Umbilical cord (tissue), 2 donors: Measurements from ENCODE around the gene CCDC134. TPM values are rescaled to one million over a fixed set of nuclear protein-coding genes. Genes with fewer than 3 reads are reported as not detected.

Experiments
- DNase-seq: peaks from one replicate; pipeline ENCODE4 v3.0.0-alpha.2; 2015; ENCODE audit warnings: low spot score
- total RNA-seq: library from RNA; depleted of rRNA; stranded (reverse); fragments of >200 nt; gene quantifications from one replicate; pipeline ENCODE4 v1.2.3, GENCODE V29; 2014; ENCODE audit warnings: low replicate concordance; ENCODE audit not compliant: insufficient read depth

Gene CCDC134
- total RNA-seq, 1 donor from 2014 or later = 7.5 TPM

DNA sequence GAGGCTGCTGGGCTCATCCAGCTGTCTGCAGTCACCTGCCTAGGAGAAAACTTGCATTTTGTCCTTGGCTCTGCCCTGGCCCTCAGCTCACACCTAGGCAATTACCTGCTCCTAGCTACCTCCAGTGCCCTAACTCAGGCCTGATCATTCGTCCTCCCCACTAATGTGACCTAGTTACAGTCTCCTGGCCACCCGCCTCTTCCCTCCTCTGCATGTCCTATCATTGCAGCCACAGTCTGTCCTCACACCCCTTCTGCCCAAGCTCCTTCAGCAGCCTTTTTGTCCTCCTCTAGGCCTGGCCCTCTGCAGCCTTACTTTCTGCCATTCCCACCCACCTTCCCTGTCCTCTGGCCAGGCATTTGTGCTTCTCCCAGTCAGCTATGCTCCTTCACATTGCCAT, 17.7 kb upstream of the CCDC134 start:
- DNase-seq = no peak

DNA sequence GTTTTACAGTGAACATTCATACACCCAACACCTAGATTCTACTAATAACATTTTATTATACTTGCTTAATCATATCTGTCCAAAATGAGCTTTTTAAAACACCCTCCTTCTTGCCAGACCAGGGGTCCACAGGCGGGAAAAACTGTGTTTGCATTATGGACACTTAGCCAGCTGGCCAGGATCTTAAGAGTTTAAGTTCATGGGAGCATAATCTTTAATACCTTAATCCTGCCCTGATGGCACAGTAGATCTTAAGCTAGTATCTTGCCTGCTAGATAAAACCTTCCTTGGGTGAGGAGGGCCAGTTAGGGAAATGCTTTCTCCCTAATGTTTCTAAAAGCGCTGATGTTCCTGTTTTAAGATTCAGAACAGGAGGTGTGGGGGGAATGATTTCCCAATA, 13.1 kb upstream of the CCDC134 start:
- peak; percentile 32 for DNase-seq

DNA sequence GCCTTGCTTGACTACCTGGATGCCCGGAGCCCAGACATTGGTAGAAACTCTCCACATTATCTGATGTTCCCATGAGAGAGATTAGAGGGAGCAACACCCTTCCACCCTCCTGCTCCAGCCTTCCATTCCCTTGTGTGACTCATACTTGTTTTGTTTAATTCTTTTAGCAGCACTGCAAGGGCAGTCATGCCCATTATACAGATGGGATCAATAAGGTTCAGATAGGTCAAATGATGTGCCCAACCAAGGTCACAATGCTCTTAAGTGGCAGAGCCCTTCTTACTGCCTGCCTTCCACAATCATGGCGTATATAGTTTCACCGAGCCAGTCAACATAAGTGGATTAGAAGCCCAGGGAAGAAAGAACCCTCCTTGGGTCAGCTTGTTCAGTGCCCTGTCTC, 6.6 kb upstream of the CCDC134 start:
- no peak for DNase-seq

DNA sequence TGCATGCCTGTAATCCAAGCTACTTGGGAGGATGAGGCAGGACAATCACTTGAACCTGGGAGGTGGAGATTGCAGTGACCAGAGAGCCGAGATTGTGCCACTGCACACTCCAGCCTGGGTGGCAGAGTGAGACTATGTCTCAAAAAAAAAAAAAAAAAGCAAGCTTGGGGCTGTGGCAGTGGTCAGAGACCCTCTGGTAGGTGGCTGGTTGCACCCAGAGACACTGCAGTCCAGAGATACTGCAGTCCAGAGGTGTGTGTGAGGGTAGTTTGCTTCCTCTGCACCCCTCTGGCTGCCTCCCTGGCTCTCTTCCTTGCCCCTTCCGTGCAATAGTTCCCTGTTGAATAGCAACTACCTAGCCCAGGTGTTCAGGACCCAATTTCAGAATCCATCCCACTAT, 1.7 kb upstream of the CCDC134 start:
- no peak for DNase-seq

DNA sequence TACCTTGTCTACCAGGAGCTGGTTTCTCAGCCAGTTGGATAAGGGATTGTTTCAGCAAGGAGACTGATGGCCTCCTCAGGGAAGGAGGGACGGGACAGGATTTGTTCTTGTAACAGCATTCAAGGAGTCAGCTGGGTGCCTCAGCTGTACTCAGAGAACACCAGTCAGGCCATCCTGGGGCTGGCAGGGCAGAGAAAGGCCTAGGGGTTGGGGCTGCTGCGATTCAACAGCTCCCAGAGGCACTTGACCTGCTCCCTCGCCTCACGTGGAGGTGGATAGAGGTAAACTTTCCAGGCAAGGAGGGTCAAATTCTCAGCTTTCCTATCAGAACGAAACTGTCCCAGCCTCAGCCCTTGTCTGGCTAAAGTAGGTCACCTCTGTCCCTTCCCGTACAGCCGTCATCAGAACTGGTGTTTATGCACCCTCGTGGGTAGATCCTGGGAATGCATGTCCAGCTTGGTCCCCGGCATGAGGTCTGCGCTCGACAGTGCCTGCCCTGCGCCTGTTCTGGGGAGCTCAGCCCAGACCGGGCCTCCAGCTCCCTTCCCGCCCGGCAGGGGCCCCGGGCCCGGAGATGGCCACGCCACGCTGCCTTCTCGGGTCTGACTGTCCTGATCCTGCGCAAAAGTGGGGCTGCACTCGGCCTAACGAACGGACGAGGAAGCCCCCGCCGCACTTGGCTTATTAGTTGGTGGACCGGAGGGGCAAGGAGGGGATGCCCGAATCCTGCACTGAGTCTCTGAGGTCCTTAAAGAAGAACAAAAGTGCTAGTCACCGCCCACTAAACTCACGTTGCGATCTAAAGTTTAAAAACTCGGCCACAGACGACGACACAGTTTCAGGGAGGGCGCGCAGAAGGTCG, 762 bp upstream of the CCDC134 start:
- no peak for DNase-seq

DNA sequence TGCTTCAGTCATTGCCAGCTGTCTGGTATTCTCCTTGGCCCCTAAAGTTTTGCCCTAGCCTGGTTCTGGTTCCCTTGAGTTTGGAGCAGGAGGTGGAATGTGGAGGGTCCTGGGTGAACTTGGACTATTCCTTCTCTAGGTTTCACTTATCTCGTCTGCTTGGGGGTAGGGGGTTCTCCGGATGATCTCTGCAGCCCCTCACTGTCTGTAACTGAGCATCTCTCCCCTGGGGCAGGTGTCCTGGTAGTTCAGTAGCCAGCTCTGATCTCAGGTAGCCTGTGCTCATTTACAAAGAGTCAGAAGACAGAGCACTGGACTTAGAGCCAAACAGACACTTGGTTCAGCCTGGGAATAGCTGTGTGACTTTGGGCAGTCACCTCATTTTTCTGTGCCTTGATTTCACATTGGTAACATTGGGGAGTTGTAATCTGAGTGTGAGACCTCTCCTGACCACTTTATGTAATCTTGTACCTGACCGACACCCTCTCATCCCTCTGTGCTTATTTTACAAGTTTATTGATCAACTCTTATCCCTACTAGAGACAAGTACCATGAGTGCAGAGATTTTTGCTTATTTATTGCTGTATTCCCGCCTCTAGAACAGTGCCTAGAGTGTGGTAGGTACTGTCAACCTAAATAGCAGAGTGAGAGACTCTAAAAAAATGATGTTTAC, 804 bp downstream of the CCDC134 start:
- no peak for DNase-seq

DNA sequence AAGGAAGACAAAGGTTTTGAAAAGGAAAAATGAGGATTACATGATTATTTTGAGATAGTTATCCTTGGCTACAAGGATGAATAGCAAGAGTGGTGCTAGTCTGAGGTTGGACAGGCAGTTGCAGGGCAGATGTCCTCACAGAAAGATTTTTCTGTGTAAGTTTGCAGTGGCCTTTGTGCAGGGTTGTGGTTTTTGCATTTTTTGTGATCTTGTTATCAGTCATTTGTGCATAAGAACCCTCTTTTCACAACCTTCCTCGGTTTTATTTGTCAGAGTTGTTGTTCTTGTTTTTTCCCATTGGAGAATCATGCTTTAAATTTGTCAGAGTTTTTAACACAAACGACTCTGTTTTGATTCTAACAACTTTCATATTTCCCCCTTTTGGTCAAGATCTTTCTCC, 1.4 kb downstream of the CCDC134 start:
- no peak for DNase-seq

DNA sequence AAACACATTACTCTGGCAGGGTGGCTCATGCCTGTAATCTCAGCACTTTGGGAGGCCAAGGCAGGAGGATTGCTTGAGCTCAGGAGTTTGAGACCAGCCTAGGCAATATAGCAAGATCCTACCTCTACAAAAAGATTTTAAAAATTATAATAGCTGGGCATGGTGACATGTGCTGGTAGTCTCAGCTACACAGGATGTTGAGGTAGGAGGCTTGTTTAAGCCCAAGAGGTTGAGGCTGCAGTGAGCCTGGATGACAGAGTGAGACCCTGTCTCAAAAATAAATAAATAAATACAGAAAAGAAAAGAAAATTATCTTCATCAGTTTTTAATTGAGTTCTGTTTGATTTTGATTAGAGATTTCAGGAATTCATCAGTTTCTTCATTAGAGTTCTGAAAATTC, 5.2 kb downstream of the CCDC134 start:
- no peak for DNase-seq

DNA sequence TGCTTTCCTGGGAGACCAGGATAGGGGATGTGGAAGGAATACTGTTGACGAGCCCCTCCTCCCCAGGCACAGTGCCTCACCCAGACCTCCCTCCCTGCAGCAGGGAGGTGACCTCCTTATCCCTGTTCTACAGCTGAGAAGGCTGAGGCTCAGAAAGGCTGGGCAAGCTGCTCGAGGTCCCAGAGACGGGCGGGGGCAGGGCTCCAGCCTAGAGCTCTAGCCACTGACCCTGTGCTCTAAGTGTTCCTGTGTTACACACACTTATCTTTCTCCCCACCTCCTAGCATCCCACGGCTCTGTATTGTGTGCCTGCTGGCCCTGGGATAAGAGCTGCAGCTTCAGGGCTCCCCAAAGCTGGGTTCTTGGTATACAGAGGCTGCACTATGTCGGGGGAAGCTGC, 7.9 kb downstream of the CCDC134 start:
- DNase-seq = no peak

DNA sequence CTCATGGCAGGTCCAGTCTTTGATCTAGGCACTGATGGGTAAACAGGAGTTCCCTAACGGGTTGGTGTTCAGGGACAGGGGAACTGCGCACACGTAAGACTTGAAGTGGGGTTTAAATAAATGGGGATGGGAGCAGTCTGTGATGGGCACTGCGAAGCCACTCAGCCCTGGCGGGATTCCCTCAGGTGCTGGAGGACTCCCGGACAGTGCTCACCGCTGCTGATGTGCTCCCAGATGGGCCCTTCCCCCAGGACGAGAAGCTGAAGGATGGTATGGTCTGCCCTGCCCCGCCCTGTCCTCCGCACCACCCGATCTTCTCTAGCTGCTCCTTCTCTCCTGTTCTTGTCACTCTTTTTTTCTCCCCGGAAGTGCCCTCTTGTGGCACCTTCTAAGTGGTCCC, 9.5 kb downstream of the CCDC134 start:
- DNase-seq = no peak

DNA sequence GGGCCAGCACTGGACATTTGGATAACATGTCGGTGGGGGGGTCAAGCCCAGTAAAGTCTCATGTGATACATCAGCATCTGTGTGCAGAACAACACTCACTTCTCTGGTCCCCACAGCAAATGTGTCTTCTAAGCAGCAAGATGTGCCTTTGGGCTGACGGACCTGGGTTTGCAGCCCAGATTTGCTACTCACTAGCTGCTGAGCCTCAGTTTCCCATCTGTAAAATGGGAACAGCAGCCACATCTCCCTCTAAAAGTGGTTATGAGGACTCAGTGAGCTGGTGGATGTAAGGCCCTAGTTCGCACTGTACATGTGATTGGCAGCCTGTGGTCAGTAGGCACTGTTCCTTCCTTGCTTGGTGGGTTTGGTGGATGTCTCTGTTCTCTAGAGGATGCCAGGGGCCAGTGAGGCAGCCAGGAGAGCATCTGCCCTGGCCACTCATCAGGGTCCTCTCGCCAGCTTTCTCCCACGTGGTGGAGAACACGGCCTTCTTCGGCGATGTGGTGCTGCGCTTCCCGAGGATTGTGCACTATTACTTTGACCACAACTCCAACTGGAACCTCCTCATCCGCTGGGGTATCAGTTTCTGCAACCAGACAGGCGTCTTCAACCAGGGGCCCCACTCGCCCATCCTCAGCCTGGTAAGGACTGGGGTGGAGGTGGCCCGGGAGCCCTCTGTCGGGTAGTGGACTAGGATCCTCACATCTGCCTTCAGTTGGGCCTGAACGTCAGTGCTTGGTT, 12.5 kb downstream of the CCDC134 start:
- DNase-seq = no peak

DNA sequence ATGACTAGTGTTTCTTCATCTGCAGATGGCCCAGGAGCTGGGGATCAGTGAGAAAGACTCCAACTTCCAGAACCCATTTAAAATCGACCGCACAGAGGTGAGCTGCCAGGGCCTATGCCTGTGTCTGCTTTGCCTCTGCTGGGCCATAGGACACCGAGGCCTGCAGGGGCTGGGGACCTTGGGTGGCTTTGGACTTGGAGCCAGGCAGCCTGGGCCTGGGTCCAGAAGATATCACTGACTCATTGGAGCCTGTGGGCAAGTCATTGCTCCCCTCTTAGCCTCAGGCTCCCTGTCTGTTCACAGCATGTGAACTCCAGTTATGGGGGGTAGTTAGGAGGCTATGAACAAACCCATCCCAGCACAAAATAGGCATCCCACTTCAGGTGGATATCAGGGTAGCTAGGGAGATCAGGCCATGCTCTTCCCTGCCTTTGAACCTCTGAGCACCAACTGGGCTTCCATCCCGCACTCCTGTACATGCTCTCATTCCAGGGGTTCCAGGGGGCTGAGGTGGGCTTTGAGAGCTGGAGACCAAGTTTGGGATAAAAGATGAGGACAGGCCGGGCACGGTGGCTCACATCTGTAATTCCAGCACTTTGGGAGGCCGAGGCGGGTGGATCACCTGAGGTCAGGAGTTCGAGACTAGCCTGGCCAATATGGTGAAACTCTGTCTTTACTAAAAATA, 13.4 kb downstream of the CCDC134 start:
- DNase-seq = no peak

DNA sequence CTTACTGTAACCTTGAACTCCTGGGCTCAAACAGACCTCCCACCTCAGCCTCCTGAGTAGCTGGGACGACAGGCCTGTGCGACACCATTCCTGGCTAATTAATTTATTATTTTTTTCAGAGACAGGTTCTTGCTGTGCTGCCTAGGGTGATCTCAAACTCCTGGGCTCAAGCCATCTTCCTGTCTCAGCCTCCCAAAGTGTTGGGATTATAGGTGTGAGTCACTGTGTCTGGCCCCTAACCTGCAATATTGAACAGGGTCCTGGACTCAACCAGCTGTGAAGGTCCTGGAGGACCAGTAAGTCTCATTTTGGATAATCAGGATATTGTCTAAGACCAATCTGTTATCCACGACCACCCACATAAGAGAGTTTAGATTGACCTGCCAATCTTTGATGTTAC, 15.2 kb downstream of the CCDC134 start:
- DNase-seq = no peak

DNA sequence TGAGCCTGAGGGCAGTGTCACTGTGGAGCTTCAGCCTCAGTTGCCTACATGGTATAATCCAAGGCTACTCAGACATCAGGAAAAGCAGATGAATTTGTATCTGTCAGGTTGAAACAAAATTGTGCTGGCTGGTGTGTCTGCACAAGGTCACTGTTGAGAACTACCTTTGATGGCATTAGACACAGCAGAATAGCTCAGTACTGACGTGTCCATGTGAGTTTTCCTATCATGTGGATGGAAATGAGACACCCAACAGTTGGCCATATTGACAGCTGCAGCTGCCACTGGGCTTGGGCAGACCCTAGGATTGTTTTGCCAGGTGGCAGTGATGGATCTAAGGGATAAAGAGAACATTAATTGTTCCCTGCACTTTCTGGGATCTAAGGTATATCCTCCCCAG, 15.8 kb downstream of the CCDC134 start:
- no peak for DNase-seq

DNA sequence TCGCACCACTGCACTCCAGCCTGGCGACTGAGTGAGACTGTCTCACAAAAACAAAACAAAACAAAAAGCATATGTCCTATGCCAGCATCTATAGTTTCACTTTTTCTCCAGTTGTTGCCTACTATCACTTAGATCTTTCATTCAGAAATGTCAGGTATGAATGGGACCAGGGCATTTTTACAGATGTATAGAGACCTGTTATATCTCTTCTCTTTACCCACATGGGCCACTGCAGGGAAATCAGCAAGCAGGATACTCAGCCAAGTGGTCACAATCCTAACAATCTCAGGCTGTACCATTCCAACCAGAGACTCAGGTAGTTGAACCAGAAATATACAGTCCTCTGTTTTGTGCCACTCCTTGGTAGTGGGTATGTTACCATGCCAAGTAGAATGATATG, 16.4 kb downstream of the CCDC134 start:
- no peak for DNase-seq

DNA sequence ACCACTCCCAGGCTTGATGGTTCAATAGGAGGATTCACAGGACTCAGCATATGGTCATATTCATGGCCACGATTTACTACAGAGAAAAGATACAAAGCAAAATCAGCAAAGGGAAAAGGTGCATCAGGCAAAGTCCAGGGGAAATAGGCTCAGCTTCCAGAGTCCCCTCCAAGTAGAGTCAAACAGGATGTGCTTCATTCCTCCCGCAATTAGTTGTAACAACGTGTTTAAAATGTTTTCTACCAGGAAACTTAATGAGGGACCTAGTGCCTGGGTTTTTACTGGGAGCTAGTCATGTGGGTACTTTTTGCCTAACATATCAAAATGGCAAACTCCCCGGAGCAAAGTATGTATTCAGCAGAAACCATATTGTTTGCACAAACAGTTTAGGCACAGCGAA, 17.5 kb downstream of the CCDC134 start:
- no peak for DNase-seq

DNA sequence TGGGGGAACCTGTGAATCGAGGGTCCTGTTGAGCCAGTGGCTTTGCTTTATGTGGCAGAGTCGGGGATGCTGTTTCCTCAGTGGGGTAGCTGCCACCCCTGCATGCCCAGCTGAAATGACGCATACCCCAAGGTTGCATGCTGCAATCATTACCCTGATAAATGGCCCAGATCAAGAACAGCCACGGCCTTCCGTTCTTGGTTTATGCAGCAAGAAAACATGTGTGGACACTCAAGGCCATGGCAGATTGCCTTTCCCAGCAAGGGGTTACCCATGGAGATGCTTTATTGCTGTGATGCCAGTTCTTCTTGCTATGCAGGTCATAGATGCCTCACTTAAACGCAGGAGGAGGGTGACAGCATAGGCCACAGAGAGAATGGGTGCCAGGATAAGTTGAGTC, 18.1 kb downstream of the CCDC134 start:
- no peak for DNase-seq

DNA sequence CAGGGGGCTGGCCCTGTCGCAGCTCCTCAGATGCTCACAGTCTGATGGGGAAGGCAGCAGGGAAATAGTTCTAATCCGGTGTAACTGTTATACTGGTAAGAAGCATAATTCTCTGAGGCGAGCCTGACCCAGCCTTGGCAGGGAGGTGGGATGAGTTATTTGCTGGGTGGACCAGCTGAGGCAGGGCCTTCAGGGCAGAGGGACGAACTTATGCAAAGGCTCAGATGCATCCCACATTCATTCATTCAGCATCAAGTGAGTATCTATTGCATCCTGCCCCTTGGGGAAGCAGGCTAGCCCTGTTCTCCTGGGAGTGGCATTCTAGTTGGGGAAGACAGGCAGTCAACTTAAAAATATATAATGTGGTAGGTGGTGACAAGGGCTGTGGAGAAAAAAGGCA, 18.8 kb downstream of the CCDC134 start:
- DNase-seq = no peak

DNA sequence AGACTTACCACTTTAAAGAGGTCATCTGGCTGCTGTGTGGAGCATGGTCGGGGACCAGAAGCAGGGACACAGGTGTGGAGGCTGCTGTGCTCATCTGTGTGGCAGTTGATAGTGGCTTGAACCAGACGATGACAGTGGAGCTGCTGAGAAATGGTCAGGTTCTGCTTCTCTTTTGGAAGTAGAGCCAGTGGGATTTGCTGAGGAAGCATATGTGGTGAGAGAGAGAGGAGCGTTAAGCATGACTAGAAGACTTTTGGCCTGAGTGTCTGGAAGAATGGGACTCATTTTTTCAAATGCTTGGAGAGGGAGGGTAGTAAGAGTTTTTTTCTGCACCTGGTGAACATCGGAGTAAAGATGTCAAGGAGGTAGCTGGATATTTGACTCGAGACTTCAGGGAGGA, 20.0 kb downstream of the CCDC134 start:
- DNase-seq = no peak

DNA sequence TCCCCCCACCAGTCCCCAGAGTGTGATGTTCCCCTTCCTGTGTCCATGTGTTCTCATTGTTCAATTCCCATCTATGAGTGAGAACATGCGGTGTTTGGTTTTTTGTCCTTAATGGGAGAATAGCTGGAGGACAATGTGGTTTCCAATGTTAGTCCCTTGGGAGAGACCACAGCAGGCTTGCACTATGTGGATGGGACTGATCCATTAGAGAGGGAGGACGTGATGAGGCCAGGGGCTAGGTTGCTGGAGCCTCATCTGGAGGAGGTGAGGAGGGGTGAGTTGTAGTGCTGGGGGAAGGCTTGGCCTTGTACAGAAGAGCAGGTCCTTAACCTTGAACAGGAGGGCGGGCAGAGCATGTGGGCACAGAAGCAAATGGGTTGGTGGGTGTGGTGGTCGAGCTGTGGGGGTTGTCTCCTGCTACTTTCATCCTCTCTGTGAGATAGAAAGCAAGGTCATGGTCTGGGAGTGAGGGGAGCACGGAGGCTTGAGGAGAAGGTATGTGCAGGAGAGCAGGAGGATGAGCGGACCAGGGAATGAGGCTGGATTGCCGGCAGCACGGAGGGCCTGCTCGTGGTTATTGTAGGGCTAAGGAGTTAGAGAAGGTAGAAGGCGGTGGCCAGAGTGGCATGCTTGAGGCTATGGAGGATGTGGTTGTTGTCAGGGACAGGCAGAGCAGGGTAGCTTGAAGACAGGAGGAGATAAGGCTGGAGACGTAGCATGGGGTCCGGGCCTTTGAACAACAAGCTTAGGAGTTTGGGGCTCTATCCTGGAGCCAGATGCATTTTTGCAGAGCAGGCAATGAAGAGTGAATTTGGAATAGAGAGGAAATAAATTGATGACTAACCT, 21.2 kb downstream of the CCDC134 start:
- DNase-seq = no peak
